GM10847 (cell line): ENCODE data around the gene TWIST2.

Experiments used
- POLR2A ChIP-seq: IDR thresholded peaks from 2 replicates; pipeline ENCODE4 v1.6.1; 2011; ENCODE audit not compliant: insufficient read length; ENCODE audit errors: extremely low read depth

Gene TWIST2

GRCh38 chr2:238948765-238949641 is 101.1 kb downstream of the TWIST2 start:
- TF ChIP-seq POLR2A = no peak

GRCh38 chr2:238949710-238950345 is 101.9 kb downstream of the TWIST2 start:
- TF ChIP-seq POLR2A = no peak

GRCh38 chr2:238950551-238950950 is 102.7 kb downstream of the TWIST2 start:
- TF ChIP-seq POLR2A = no peak

- no peak for TF ChIP-seq POLR2A
Measured at GRCh38 chr2:238952261-238952919, 104.5 kb downstream of the TWIST2 start.

GRCh38 chr2:238954841-238955591 is 107.1 kb downstream of the TWIST2 start:
- TF ChIP-seq POLR2A = no peak

GRCh38 chr2:238955648-238956531 is 108.0 kb downstream of the TWIST2 start:
- no peak for TF ChIP-seq POLR2A

GRCh38 chr2:238956676-238957075 is 108.8 kb downstream of the TWIST2 start:
- TF ChIP-seq POLR2A = no peak
